HepG2 (cell line): ENCODE results near the gene SV2A. TPM values are rescaled to one million over a fixed set of nuclear protein-coding genes. Genes with fewer than 3 reads are reported as not detected.

Source experiments
- GMEB2 ChIP-seq: IDR thresholded peaks from 2 replicates; pipeline ENCODE4 v1.6.1; 2016; ENCODE audit warnings: missing biosample characterization, missing genetic modification reagents, low read depth
- HMGXB4 ChIP-seq, 2 experiments: sonication (generic) in 1 of 2; formaldehyde crosslinking in 1 of 2; IDR thresholded peaks; 2 replicates each; pipeline versions ENCODE4 v1.4.0 to v1.6.1; 2018 to 2020; ENCODE audit warnings: missing genetic modification reagents in 2 of 2, borderline replicate concordance in 1 of 2, low read depth in 1 of 2, mild to moderate bottlenecking in 1 of 2, missing biosample characterization in 1 of 2
- JUNB ChIP-seq: sonication (generic); formaldehyde crosslinking; IDR thresholded peaks from 2 replicates; pipeline ENCODE4 v1.8.0; 2022; ENCODE audit warnings: missing genetic modification reagents, mild to moderate bottlenecking, borderline replicate concordance
- KLF16 ChIP-seq, 2 experiments: sonication (generic) in 1 of 2; formaldehyde crosslinking in 1 of 2; IDR thresholded peaks; 2 replicates each; pipeline versions ENCODE4 v1.6.1 to v1.8.0; 2016 to 2023; ENCODE audit warnings: missing genetic modification reagents in 2 of 2, missing compliant biosample characterization in 1 of 2
- NFYB ChIP-seq: sonication (generic); formaldehyde crosslinking; IDR thresholded peaks from 2 replicates; pipeline ENCODE4 v1.4.0; 2020; ENCODE audit warnings: missing genetic modification reagents
- TCF12 ChIP-seq, 2 experiments: fragments of 450-650 bp in 1 of 2; sonication (generic) in 1 of 2; formaldehyde crosslinking in 1 of 2; IDR thresholded peaks; 2 replicates each; pipeline versions ENCODE4 v1.6.1 to v1.8.0; 2017 to 2022; ENCODE audit warnings: antibody characterized with exemption in 1 of 2, mild to moderate bottlenecking in 1 of 2, missing genetic modification reagents in 1 of 2, moderate library complexity in 1 of 2
- ZBED4 ChIP-seq: sonication (generic); formaldehyde crosslinking; IDR thresholded peaks from 2 replicates; pipeline ENCODE4 v1.4.0; 2020; ENCODE audit warnings: missing genetic modification reagents, borderline replicate concordance
- ZBTB21 ChIP-seq: sonication (generic); formaldehyde crosslinking; IDR thresholded peaks from 2 replicates; pipeline ENCODE4 v1.4.0; 2020; ENCODE audit warnings: missing genetic modification reagents
- ZBTB7A ChIP-seq: sonication (generic); formaldehyde crosslinking; IDR thresholded peaks from 2 replicates; pipeline ENCODE4 v1.8.0; 2022; ENCODE audit warnings: mild to moderate bottlenecking, missing genetic modification reagents
- ZFY ChIP-seq: sonication (generic); formaldehyde crosslinking; IDR thresholded peaks from 2 replicates; pipeline ENCODE4 v1.4.0; 2020; ENCODE audit warnings: missing genetic modification reagents
- ZNF280D ChIP-seq: sonication (generic); formaldehyde crosslinking; IDR thresholded peaks from 2 replicates; pipeline ENCODE4 v1.5.1; 2020; ENCODE audit warnings: mild to moderate bottlenecking, missing genetic modification reagents
- ZNF354B ChIP-seq: sonication (generic); formaldehyde crosslinking; IDR thresholded peaks from 2 replicates; pipeline ENCODE4 v1.8.0; 2022; ENCODE audit warnings: mild to moderate bottlenecking, missing genetic modification reagents
- ZNF468 ChIP-seq: sonication (generic); formaldehyde crosslinking; IDR thresholded peaks from 2 replicates; pipeline ENCODE4 v1.8.0; 2022; ENCODE audit warnings: mild to moderate bottlenecking, moderate library complexity, missing genetic modification reagents
- polyA plus RNA-seq, 8 experiments: library from polyadenylated mRNA; depleted of rRNA in 3 of 8; stranded (reverse) in 7 of 8; unstranded in 1 of 8; fragments of >200 nt; fragmentation: Illumina TruSeq in 4 of 8; extraction: Trizol in 4 of 8; gene quantifications; 2 replicates each; pipeline versions ENCODE4 v1.2.1 to v1.2.3, GENCODE V29; 2011 to 2016; ENCODE audit warnings: low read depth in 4 of 8, missing spikeins in 1 of 8, mixed read lengths in 1 of 8; ENCODE audit not compliant: insufficient read depth in 1 of 8
- total RNA-seq, 5 experiments: library from RNA; depleted of rRNA; stranded (reverse); fragments of >200 nt; fragmentation: Illumina TruSeq; extraction: Trizol; gene quantifications; 2 replicates each; pipeline ENCODE4 v1.2.3, GENCODE V29; 2016; ENCODE audit warnings: low read depth in 1 of 5
- TF ChIP-seq, protein P1 (sequence below): sonication (generic); formaldehyde crosslinking; IDR thresholded peaks from 2 replicates; pipeline ENCODE4 v1.5.1; 2020; ENCODE audit warnings: missing genetic modification reagents, mild to moderate bottlenecking, borderline replicate concordance

The SV2A gene
- total and polyA plus RNA-seq, 2 of the 13 experiments (the other 11 are each of a cell fraction or from before 2014, with no cell fraction given): 0.84 to 1.9 TPM

DNA sequence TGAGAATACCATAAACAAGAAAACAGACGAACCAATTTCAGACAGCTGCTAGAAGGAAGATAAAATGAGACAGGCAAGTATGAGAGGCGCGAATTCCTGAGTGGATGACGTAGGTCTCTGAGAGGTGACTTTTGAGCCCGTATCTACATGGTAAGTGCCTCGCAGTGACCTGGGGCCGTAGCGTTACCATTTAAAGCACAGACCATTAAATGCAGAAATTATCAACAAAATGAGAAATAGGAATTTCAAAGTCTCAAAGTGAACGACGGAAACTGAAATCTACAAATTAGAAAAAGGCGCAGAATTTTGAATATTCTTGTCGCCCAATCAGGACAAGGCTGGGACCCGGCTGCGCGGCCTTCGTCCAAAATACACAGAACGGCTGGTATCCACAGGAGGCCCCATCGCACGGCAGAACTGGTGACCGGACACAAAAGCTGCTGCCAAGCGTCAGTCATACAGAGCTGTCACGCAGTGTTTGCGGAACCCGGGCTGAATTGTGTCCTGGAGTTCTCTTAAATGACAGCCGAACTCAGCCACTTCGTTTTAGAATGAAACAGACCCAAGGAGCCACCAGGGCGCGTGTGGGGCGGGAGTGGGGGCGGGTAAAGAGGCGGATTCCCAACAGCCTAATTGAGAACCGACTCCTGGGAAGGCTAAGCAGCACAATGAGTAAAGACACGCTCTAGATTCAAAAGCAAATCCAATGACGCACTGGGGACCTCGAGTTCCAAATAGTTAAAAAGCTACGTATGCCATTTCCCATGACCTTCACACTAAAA, 32.1 kb downstream of the SV2A start (continued):
- TF ChIP-seq ZFY (CRISPR knock-in tag): peak; percentile 54; the same call in 1 of the 2 replicates
- TF ChIP-seq ZBTB21: peak; percentile 36; the same call in 1 of the 2 replicates
- TF ChIP-seq KLF16 (CRISPR knock-in tag; IDR thresholded peaks at IDR 0.05): 0 out of 4 replicates have a peak, but pooled peaks of 1 of the 2 experiments have one; percentile 64
- TF ChIP-seq, protein P1, sequence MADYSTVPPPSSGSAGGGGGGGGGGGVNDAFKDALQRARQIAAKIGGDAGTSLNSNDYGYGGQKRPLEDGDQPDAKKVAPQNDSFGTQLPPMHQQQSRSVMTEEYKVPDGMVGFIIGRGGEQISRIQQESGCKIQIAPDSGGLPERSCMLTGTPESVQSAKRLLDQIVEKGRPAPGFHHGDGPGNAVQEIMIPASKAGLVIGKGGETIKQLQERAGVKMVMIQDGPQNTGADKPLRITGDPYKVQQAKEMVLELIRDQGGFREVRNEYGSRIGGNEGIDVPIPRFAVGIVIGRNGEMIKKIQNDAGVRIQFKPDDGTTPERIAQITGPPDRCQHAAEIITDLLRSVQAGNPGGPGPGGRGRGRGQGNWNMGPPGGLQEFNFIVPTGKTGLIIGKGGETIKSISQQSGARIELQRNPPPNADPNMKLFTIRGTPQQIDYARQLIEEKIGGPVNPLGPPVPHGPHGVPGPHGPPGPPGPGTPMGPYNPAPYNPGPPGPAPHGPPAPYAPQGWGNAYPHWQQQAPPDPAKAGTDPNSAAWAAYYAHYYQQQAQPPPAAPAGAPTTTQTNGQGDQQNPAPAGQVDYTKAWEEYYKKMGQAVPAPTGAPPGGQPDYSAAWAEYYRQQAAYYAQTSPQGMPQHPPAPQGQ (CRISPR knock-in tag): no peak
- TF ChIP-seq HMGXB4 (CRISPR knock-in tag; IDR thresholded peaks at IDR 0.05; ENCODE audit: borderline replicate concordance in 1 of 2, low read depth in 1 of 2): 0 out of 4 replicates have a peak, but pooled peaks of 1 of the 2 experiments have one; percentile 25
- TF ChIP-seq ZNF468: no peak
- no peak for TF ChIP-seq ZBTB7A
- TF ChIP-seq ZNF354B (CRISPR knock-in tag): 0 out of 2 replicates have a peak, but pooled peaks have one; percentile 36
- TF ChIP-seq TCF12 (IDR thresholded peaks at IDR 0.05): no peak
- 0 out of 2 replicates have a peak, but pooled peaks have one; percentile 24 for TF ChIP-seq TCF12 (CRISPR knock-in tag; IDR thresholded peaks at IDR 0.05)
- TF ChIP-seq JUNB (CRISPR knock-in tag): peak; percentile 17; the same call in 1 of the 2 replicates
- no peak for TF ChIP-seq GMEB2 (CRISPR knock-in tag)
- peak; percentile 73 for TF ChIP-seq NFYB
- no peak for TF ChIP-seq ZNF280D (CRISPR knock-in tag)
- TF ChIP-seq ZBED4 (CRISPR knock-in tag): 0 out of 2 replicates have a peak, but pooled peaks have one; percentile 10
